Measurements from ENCODE around the gene MLLT3.

MLLT3 gene

GRCh38 chr9:20376042-20376441, 246.3 kb downstream of the MLLT3 start:
- H3K27me3 ChIP-seq (replicated peaks; ENCODE audit: insufficient read depth, low read length): no peaks in the 10 kb centered on the region
- no peak overlapping the region for H3K4me3 ChIP-seq (ENCODE audit: low read length)
- DNase-seq: no peak
- no peak overlapping the region for H3K4me2 ChIP-seq (ENCODE audit: low read depth, low read length)
- no peak overlapping the region for H2AFZ ChIP-seq (ENCODE audit: low read length)
- TF ChIP-seq EZH2phosphoT487 (IDR thresholded peaks at IDR 0.05; ENCODE audit: low read length) (no peak), EZH2 (optimal IDR thresholded peaks at IDR 0.05; ENCODE audit: low read depth, low read length) (no peak)
- H3K9me3 ChIP-seq (replicated peaks; ENCODE audit: insufficient read depth, low read length): no peaks in the 10 kb centered on the region
- no peaks in the 10 kb centered on the region for H3K9me2 ChIP-seq (replicated peaks; ENCODE audit: insufficient read depth, low read length)
- H3K36me3 ChIP-seq (replicated peaks; ENCODE audit: insufficient read depth, low read length): no peaks in the 10 kb centered on the region
- H4K20me1 ChIP-seq (ENCODE audit: insufficient read depth, low read length): no peaks in the 10 kb centered on the region
- H3K9ac ChIP-seq (ENCODE audit: low read length): no peak overlapping the region
- no peak overlapping the region for H3K27ac ChIP-seq (ENCODE audit: low read length)
- peaks cover 10% of the 10 kb centered on the region; the same call in 1 of the 2 replicates for H3K4me1 ChIP-seq (ENCODE audit: low read length)
- H3F3A ChIP-seq (ENCODE audit: insufficient read depth, low read length): no peaks in the 10 kb centered on the region
- no peaks in the 10 kb centered on the region for H3K79me2 ChIP-seq (ENCODE audit: low read length)

GRCh38 chr9:20373263-20373662, 249.0 kb downstream of the MLLT3 start:
- Histone ChIP-seq H3K9me3 (replicated peaks; ENCODE audit: insufficient read depth, low read length) (no peaks in the 10 kb centered on the region), H3F3A (ENCODE audit: insufficient read depth, low read length) (no peaks in the 10 kb centered on the region), H3K9me2 (replicated peaks; ENCODE audit: insufficient read depth, low read length) (no peaks in the 10 kb centered on the region), H3K4me1 (ENCODE audit: low read length) (peaks cover 10% of the 10 kb centered on the region; the same call in 1 of the 2 replicates), H3K36me3 (replicated peaks; ENCODE audit: insufficient read depth, low read length) (no peaks in the 10 kb centered on the region), H3K4me3 (ENCODE audit: low read length) (no peak overlapping the region), H3K79me2 (ENCODE audit: low read length) (no peaks in the 10 kb centered on the region), H4K20me1 (ENCODE audit: insufficient read depth, low read length) (no peaks in the 10 kb centered on the region), H3K9ac (ENCODE audit: low read length) (no peak overlapping the region), H3K27ac (ENCODE audit: low read length) (peak overlapping the region; percentile 43; the same call in 1 of the 2 replicates), H3K4me2 (ENCODE audit: low read depth, low read length) (peak overlapping the region; percentile 31; the same call in 1 of the 2 replicates), H2AFZ (ENCODE audit: low read length) (no peak overlapping the region), H3K27me3 (replicated peaks; ENCODE audit: insufficient read depth, low read length) (no peaks in the 10 kb centered on the region)
- peak; percentile 60 for DNase-seq
- no peak for TF ChIP-seq EZH2phosphoT487 (IDR thresholded peaks at IDR 0.05; ENCODE audit: low read length)
- TF ChIP-seq EZH2 (optimal IDR thresholded peaks at IDR 0.05; ENCODE audit: low read depth, low read length): no peak
- TF ChIP-seq CTCF (IDR thresholded peaks at IDR 0.05; ENCODE audit: low read length): no peak

GRCh38 chr9:20369391-20369790, 252.9 kb downstream of the MLLT3 start:
- no peaks in the 10 kb centered on the region for H3K79me2 ChIP-seq (ENCODE audit: low read length)
- no peaks in the 10 kb centered on the region for H3K9me3 ChIP-seq (replicated peaks; ENCODE audit: insufficient read depth, low read length)
- H3K36me3 ChIP-seq (replicated peaks; ENCODE audit: insufficient read depth, low read length): no peaks in the 10 kb centered on the region
- no peaks in the 10 kb centered on the region for H3K27me3 ChIP-seq (replicated peaks; ENCODE audit: insufficient read depth, low read length)
- H3K9me2 ChIP-seq (replicated peaks; ENCODE audit: insufficient read depth, low read length): no peaks in the 10 kb centered on the region
- no peak overlapping the region for H2AFZ ChIP-seq (ENCODE audit: low read length)
- H3K4me1 ChIP-seq (ENCODE audit: low read length): peaks cover 10% of the 10 kb centered on the region; the same call in 1 of the 2 replicates
- H4K20me1 ChIP-seq (ENCODE audit: insufficient read depth, low read length): no peaks in the 10 kb centered on the region
- TF ChIP-seq CTCF (IDR thresholded peaks at IDR 0.05; ENCODE audit: low read length): no peak
- TF ChIP-seq EZH2 (optimal IDR thresholded peaks at IDR 0.05; ENCODE audit: low read depth, low read length): no peak
- TF ChIP-seq EZH2phosphoT487 (IDR thresholded peaks at IDR 0.05; ENCODE audit: low read length): no peak
- H3K9ac ChIP-seq (ENCODE audit: low read length): no peak overlapping the region
- no peaks in the 10 kb centered on the region for H3F3A ChIP-seq (ENCODE audit: insufficient read depth, low read length)
- H3K4me3 ChIP-seq (ENCODE audit: low read length): no peak overlapping the region
- H3K4me2 ChIP-seq (ENCODE audit: low read depth, low read length): no peak overlapping the region
- DNase-seq: no peak
- no peak overlapping the region for H3K27ac ChIP-seq (ENCODE audit: low read length)

GRCh38 chr9:20367855-20368254, 254.4 kb downstream of the MLLT3 start:
- Histone ChIP-seq H3K36me3 (replicated peaks; ENCODE audit: insufficient read depth, low read length) (no peaks in the 10 kb centered on the region), H3K4me1 (ENCODE audit: low read length) (peaks cover 2% of the 10 kb centered on the region; the same call in 1 of the 2 replicates), H3K4me3 (ENCODE audit: low read length) (no peak overlapping the region), H3K27me3 (replicated peaks; ENCODE audit: insufficient read depth, low read length) (no peaks in the 10 kb centered on the region), H3K9ac (ENCODE audit: low read length) (no peak overlapping the region), H3F3A (ENCODE audit: insufficient read depth, low read length) (no peaks in the 10 kb centered on the region), H3K9me2 (replicated peaks; ENCODE audit: insufficient read depth, low read length) (no peaks in the 10 kb centered on the region), H3K79me2 (ENCODE audit: low read length) (no peaks in the 10 kb centered on the region), H4K20me1 (ENCODE audit: insufficient read depth, low read length) (no peaks in the 10 kb centered on the region), H3K9me3 (replicated peaks; ENCODE audit: insufficient read depth, low read length) (no peaks in the 10 kb centered on the region), H3K4me2 (ENCODE audit: low read depth, low read length) (no peak overlapping the region), H2AFZ (ENCODE audit: low read length) (no peak overlapping the region), H3K27ac (ENCODE audit: low read length) (no peak overlapping the region)
- no peak for DNase-seq
- TF ChIP-seq EZH2phosphoT487 (IDR thresholded peaks at IDR 0.05; ENCODE audit: low read length) (no peak), EZH2 (optimal IDR thresholded peaks at IDR 0.05; ENCODE audit: low read depth, low read length) (no peak)

All from MM.1S (cell line).